HCT116 (cell line): ENCODE results near the gene DMWD. TPM values are rescaled to one million over a fixed set of nuclear protein-coding genes. Genes with fewer than 3 reads are reported as not detected.

ENCODE experiments used
- ATAC-seq: fragments of 200-7000 bp; cut with Tn5 transposase; 2 replicates; pipeline ENCODE4 v1.9.1; 2020; ENCODE audit warnings: mild to moderate bottlenecking, moderate library complexity
- BruUV-seq: library from RNA; stranded (reverse); fragments of 400-500 nt; replicated peaks from 2 replicates; lab custom pipeline; 2021; lab: Mats Ljungman, UMichigan
- CTCF ChIA-PET: fragments of 300-600 bp; sonication (Branson Sonifier 250); formaldehyde crosslinking; loops from one replicate; lab custom pipeline; 2021; ENCODE audit warnings: antibody characterized with exemption; lab: Charles Lee
- POLR2A ChIA-PET: fragments of 300-600, 350-600 bp; sonication (Branson Sonifier 250); formaldehyde crosslinking; loops from one replicate; lab custom pipeline; 2021; ENCODE audit warnings: antibody characterized with exemption; lab: Charles Lee
- RAD21 ChIA-PET, 2 experiments: fragments of 300-600 bp; sonication (Branson Sonifier 250); formaldehyde crosslinking; loops; one replicate each; lab custom pipeline; 2023; ENCODE audit warnings: low total read pairs in 2 of 2; ENCODE audit not compliant: uncharacterized antibody in 2 of 2, unreplicated experiment in 2 of 2, low non-redundant PET in 1 of 2; lab: Charles Lee
- DNase-seq: peaks from one replicate; pipeline ENCODE4 v3.0.0-alpha.2; 2010; ENCODE audit warnings: low read depth, low spot score
- H2AFZ ChIP-seq: fragments of 200-600 bp; shearing (Covaris generic), sonication (generic); 2 replicates; pipeline ENCODE4 v1.6.1; 2017; ENCODE audit warnings: low read depth, mixed run types, mixed read lengths, antibody characterized with exemption, low read length; ENCODE audit not compliant: poor library complexity, severe bottlenecking
- H3K27ac ChIP-seq: 2 replicates; pipeline ENCODE4 v1.5.1; 2012; ENCODE audit warnings: low read depth, low read length
- H3K27me3 ChIP-seq: fragments of 200-600 bp; sonication (generic); 2 replicates; pipeline ENCODE4 v1.6.1; 2016; ENCODE audit warnings: mixed run types, low read length, mixed read lengths; ENCODE audit not compliant: insufficient read depth
- H3K36me3 ChIP-seq, 2 experiments: fragments of 200-500 bp in 1 of 2; fragments of 200-600 bp in 1 of 2; sonication (Bioruptor generic) in 1 of 2; sonication (generic) in 1 of 2; 2 replicates each; pipeline versions ENCODE4 v1.5.1 to v1.6.1; 2014 to 2016; ENCODE audit warnings: low read length in 2 of 2, inconsistent platforms in 1 of 2, mixed read lengths in 1 of 2, mixed run types in 1 of 2; ENCODE audit not compliant: insufficient read depth in 2 of 2, control insufficient read depth in 1 of 2
- H3K4me1 ChIP-seq, 2 experiments: fragments of 200-600 bp in 1 of 2; sonication (generic) in 1 of 2; 2 replicates each; pipeline versions ENCODE4 v1.5.1 to v1.6.1; 2012 to 2017; ENCODE audit warnings: low read length in 2 of 2, inconsistent platforms in 1 of 2, mild to moderate bottlenecking in 1 of 2, mixed read lengths in 1 of 2, mixed run types in 1 of 2, moderate library complexity in 1 of 2; ENCODE audit not compliant: insufficient read depth in 2 of 2, control insufficient read depth in 1 of 2
- H3K4me2 ChIP-seq: fragments of 200-600 bp; sonication (generic); 2 replicates; pipeline ENCODE4 v1.6.1; 2017; ENCODE audit warnings: mixed run types, low read length, mixed read lengths
- H3K4me3 ChIP-seq, 2 experiments: fragments of 200-600 bp in 1 of 2; sonication (generic) in 1 of 2; replicated peaks in 1 of 2; 2 replicates each; pipeline ENCODE4 v1.5.1; 2011 to 2016; ENCODE audit warnings: low read length in 2 of 2, control low read depth in 1 of 2, low read depth in 1 of 2, mild to moderate bottlenecking in 1 of 2, mixed read lengths in 1 of 2, mixed run types in 1 of 2
- H3K79me2 ChIP-seq: fragments of 200-600 bp; sonication (generic); 2 replicates; pipeline ENCODE4 v1.6.1; 2017; ENCODE audit warnings: mild to moderate bottlenecking, mixed run types, low read length, moderate library complexity, mixed read lengths; ENCODE audit not compliant: insufficient read depth
- H3K9ac ChIP-seq: fragments of 200-600 bp; sonication (generic); 2 replicates; pipeline ENCODE4 v1.6.1; 2016; ENCODE audit warnings: low read length, mixed read lengths
- H3K9me2 ChIP-seq: fragments of 200-600 bp; sonication (generic), shearing (Covaris generic); 2 replicates; pipeline ENCODE4 v1.6.1; 2017; ENCODE audit warnings: mixed run types, mild to moderate bottlenecking, moderate library complexity; ENCODE audit not compliant: insufficient read depth
- H3K9me3 ChIP-seq, 2 experiments: fragments of 200-500 bp in 1 of 2; fragments of 200-600 bp in 1 of 2; sonication (Bioruptor generic) in 1 of 2; sonication (generic) in 1 of 2; 2 replicates each; pipeline ENCODE4 v1.6.1; 2014 to 2017; ENCODE audit warnings: low read length in 2 of 2, mixed read lengths in 2 of 2, inconsistent platforms in 1 of 2, low read depth in 1 of 2, mild to moderate bottlenecking in 1 of 2, mixed run types in 1 of 2, moderate library complexity in 1 of 2; ENCODE audit not compliant: control insufficient read depth in 1 of 2, insufficient read depth in 1 of 2
- H4K20me1 ChIP-seq: fragments of 200-600 bp; sonication (generic), shearing (Covaris generic); 2 replicates; pipeline ENCODE4 v1.6.1; 2017; ENCODE audit warnings: mixed run types, mild to moderate bottlenecking, moderate library complexity; ENCODE audit not compliant: insufficient read depth
- CEBPB ChIP-seq: IDR thresholded peaks from 2 replicates; pipeline ENCODE4 v1.6.1; 2012; ENCODE audit warnings: low read depth
- FOSL1 ChIP-seq: IDR thresholded peaks from 2 replicates; pipeline ENCODE4 v1.6.1; 2012; ENCODE audit warnings: low read depth
- SIN3A ChIP-seq: IDR thresholded peaks from 2 replicates; pipeline ENCODE4 v1.6.1; 2012; ENCODE audit warnings: low read depth
- SP1 ChIP-seq: IDR thresholded peaks from 2 replicates; pipeline ENCODE4 v1.6.1; 2012; ENCODE audit warnings: low read depth
- YY1 ChIP-seq: IDR thresholded peaks from 2 replicates; pipeline ENCODE4 v1.6.1; 2011; ENCODE audit warnings: low read length, low read depth, moderate library complexity, mild to moderate bottlenecking; ENCODE audit not compliant: insufficient replicate concordance; ENCODE audit errors: extremely low read depth
- ZFX ChIP-seq: fragments of 450-650 bp; IDR thresholded peaks from 2 replicates; pipeline ENCODE4 v1.6.1; 2017
- intact Hi-C: fragments of 100-400 bp; cut with micrococcal nuclease; formaldehyde crosslinking; loops from 2 replicates; pipeline ENCODE4 v1.10.0; 2022
- total RNA-seq: library from RNA; stranded (reverse); gene quantifications from one replicate; pipeline ENCODE4 v1.2.1, GENCODE V29; 2021; ENCODE audit not compliant: unreplicated experiment

Gene DMWD
- total RNA-seq, 1 experiment from 2014 or later, result 56.8 TPM

DNA sequence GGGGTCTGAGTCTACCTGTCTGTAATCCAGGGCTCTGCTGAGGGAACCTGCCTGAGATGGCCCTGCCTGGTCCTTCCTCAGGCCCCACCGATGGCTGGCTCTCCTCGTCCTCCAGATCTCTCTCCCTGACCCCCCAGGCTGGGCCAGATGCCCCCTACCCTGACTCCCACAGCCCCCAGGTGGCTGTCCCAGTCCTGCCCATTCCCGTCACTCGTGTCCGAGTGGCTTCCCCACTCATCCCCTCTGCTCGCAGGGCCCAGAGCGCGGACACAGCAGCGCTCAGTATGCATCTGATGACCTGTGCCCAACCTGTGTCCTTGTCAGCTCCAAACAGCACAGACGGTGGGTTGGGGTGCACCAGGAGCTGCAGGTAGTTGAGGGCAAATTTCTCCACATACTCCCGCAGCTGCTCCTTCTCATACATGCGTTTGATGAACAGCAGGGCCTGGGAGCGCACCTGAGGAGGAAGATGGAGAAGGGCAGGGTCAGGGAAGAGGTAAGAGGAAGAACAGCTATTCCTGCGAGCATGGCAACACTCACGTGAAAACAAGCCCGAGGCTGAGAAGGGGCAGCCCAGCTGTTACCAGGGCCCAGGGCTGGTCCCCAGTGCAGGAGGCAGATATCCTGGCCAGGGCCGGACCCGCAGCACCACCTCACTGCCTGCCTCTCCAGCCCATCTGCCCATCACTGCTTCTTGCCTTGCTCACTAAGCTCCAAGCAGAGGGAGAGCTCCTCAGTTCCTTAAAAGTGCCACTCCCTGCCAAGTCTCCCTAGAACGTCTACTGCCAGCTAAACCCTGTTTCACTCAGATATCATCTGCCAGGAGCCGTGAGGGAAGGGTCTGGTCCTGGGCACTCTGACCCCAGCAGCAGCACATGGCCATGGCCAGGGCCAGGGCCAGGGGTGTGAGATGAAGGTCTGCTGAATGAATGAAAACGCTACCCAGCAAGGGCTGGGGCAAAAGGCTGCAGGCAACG is 33.6 kb upstream of the DMWD start:
- ChIA-PET POLR2A (interaction anchor here (0.7 kb wide), 1 partner anchor 10 kb away, joined by 3 read pairs; no protein-coding TSS in a partner anchor), RAD21 (no interaction called here), CTCF (no interaction called here)
- H2AFZ ChIP-seq, result no peak overlapping the region
- no peaks in the 10 kb centered on the region for H3K79me2 ChIP-seq
- H4K20me1 ChIP-seq, result no peaks in the 10 kb centered on the region
- H3K36me3 ChIP-seq, result peaks cover 36 to 54% of the 10 kb centered on the region in 2 experiments; a peak in 3 of 4 replicates
- no TSS peak for BruUV-seq
- no peaks in the 10 kb centered on the region for H3K4me1 ChIP-seq
- H3K9me2 ChIP-seq, result no peaks in the 10 kb centered on the region
- no peak overlapping the region for H3K27ac ChIP-seq
- DNase-seq, result no peak
- H3K4me3 ChIP-seq, result no peak overlapping the region
- intact Hi-C loops, result no loop called here
- no peaks in the 10 kb centered on the region for H3K9me3 ChIP-seq
- H3K27me3 ChIP-seq, result no peaks in the 10 kb centered on the region
- no peak overlapping the region for H3K4me2 ChIP-seq
- no peak for ATAC-seq
- H3K9ac ChIP-seq, result no peak overlapping the region
- TF ChIP-seq YY1 (no peak), FOSL1 (no peak), CEBPB (no peak), SP1 (no peak), SIN3A (no peak)

DNA sequence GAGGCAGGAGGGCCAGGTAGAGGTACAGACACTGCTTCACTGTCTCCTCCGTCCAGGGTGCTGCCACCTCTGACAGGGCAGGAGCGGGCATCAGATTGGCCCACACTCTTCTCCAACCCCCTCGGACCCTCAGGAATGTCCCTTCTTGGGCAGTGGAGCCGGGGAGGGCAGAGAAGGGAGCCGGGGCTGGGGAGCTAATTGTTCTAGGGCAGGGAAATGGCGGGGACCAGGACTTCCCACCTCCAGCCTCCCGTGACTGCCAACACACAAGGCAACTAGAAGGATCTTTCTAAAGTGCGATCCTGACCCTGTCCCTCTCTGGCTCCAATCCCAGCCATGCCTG is 32.6 kb upstream of the DMWD start:
- Histone ChIP-seq H3K9me2 (no peaks in the 10 kb centered on the region), H3K4me3 (no peak overlapping the region), H3K27me3 (no peaks in the 10 kb centered on the region), H3K4me2 (no peak overlapping the region), H3K27ac (no peak overlapping the region), H3K36me3 (peaks cover 33 to 55% of the 10 kb centered on the region in 2 experiments; a peak in 3 of 4 replicates), H4K20me1 (no peaks in the 10 kb centered on the region), H3K4me1 (no peaks in the 10 kb centered on the region), H3K9ac (no peak overlapping the region), H3K79me2 (no peaks in the 10 kb centered on the region), H2AFZ (no peak overlapping the region), H3K9me3 (no peaks in the 10 kb centered on the region)
- CTCF ChIA-PET, result interaction anchor here (1.0 kb wide), 1 partner anchor 8 kb away, joined by 3 read pairs; no protein-coding TSS in a partner anchor
- BruUV-seq, result no TSS peak
- DNase-seq (no peak), ATAC-seq (no peak)
- RAD21 ChIA-PET, result no interaction called here
- POLR2A ChIA-PET, result no interaction called here
- intact Hi-C loops, result no loop called here
- TF ChIP-seq ZFX, result no peak
